Measurements from ENCODE around the gene KLHL3. TPM values are rescaled to one million over a fixed set of nuclear protein-coding genes. Genes with fewer than 3 reads are reported as not detected.

The KLHL3 gene
- total RNA-seq, 5 donors from 2014 or later (not counting 1 experiment from before 2014, with no cell fraction given), result 15.1 to 28.0 (median 26.5) TPM

DNA sequence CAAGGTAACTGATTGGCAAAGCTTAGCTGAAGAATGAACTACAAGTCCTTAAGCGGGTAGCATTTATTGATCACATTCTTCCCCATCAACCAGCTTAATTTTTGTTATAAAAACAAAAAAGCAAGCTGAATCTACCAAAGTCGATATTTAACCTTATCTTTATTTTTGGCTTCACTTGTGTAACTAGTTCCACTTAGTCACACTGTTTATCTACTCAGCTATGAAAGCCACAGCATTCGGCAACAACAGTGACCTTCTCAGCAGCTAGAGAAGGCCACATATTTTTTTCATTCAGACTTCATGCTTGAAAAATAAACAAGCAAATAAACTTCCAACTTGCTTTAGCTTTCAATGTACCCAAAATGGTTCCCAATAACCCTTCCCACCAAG, 69.4 kb downstream of the KLHL3 start:
- H3K36me3 ChIP-seq (ENCODE audit: control insufficient read depth in 2 of 2, extremely low read depth in 1 of 2, insufficient read depth in 1 of 2, low read length in 1 of 2), result no peaks in the 10 kb centered on the region
- H3K9me3 ChIP-seq, result no peaks in the 10 kb centered on the region
- H3K36me3 Mint-ChIP-seq, result peaks cover 24% of the 10 kb centered on the region
- peak overlapping the region; percentile 65 to 85 for H3K27ac Mint-ChIP-seq
- no peak overlapping the region for H3K4me3 Mint-ChIP-seq
- ATAC-seq (replicated peaks in 1 of 4) (peak in 3 of 4 experiments; percentile 45 to 49 (median 48)), DNase-seq (no peak)
- ChIA-PET POLR2A (no interaction called here), CTCF (interaction anchor here (0.5 to 2.6 kb wide), 11 partner anchors 26 to 372 kb away, joined by 3 to 31 read pairs (median 3); partner anchors contain the start of gene KLHL3 (in 1 of the 2))
- no peak overlapping the region for H3K4me3 ChIP-seq (ENCODE audit: control insufficient read depth in 1 of 2, extremely low read depth in 1 of 2, low read length in 1 of 2)
- H3K4me1 Mint-ChIP-seq, result peaks cover 15 to 29% (median 25%) of the 10 kb centered on the region in 3 donors
- H3K4me1 ChIP-seq (ENCODE audit: control insufficient read depth in 1 of 2, extremely low read depth in 1 of 2, insufficient read depth in 2 of 2, low read length in 2 of 2), result peaks cover 4 to 6% of the 10 kb centered on the region in 2 experiments
- no peaks in the 10 kb centered on the region for H3K27me3 Mint-ChIP-seq
- WGBS (ENCODE audit: insufficient coverage), result 58% methylated on average over 3 of the region's 3 CpGs
- no peaks in the 10 kb centered on the region for H3K27me3 ChIP-seq (replicated peaks in 1 of 2; ENCODE audit: control insufficient read depth in 2 of 2, extremely low read depth in 1 of 2, insufficient read depth in 2 of 2, low read length in 1 of 2)
- H3K9me3 Mint-ChIP-seq, result no peaks in the 10 kb centered on the region
- no peak overlapping the region for H3K27ac ChIP-seq (ENCODE audit: low read length)

GRCh38 chr5:137665678-137666460, 70.0 kb downstream of the KLHL3 start:
- no peak overlapping the region for H3K27ac ChIP-seq (ENCODE audit: low read length)
- peak; percentile 5 to 65 (median 24) for DNase-seq
- no peaks in the 10 kb centered on the region for H3K9me3 ChIP-seq
- ChIA-PET CTCF (interaction anchor here (0.5 to 2.6 kb wide), 10 partner anchors 27 to 204 kb away, joined by 3 to 31 read pairs (median 4); partner anchors contain the start of gene KLHL3 (in 1 of the 2)), POLR2A (no interaction called here)
- no peaks in the 10 kb centered on the region for H3K27me3 ChIP-seq (replicated peaks in 1 of 2; ENCODE audit: control insufficient read depth in 2 of 2, extremely low read depth in 1 of 2, insufficient read depth in 2 of 2, low read length in 1 of 2)
- H3K4me1 ChIP-seq (ENCODE audit: control insufficient read depth in 1 of 2, extremely low read depth in 1 of 2, insufficient read depth in 2 of 2, low read length in 2 of 2), result peaks cover 4 to 6% of the 10 kb centered on the region in 2 experiments
- ATAC-seq (replicated peaks in 1 of 4), result peak; percentile 100
- Mint-ChIP-seq H3K9me3 (no peaks in the 10 kb centered on the region), H3K4me3 (no peak overlapping the region), H3K27me3 (no peaks in the 10 kb centered on the region), H3K36me3 (peaks cover 19% of the 10 kb centered on the region), H3K27ac (peak overlapping the region; percentile 65 to 85), H3K4me1 (peaks cover 15 to 30% (median 26%) of the 10 kb centered on the region in 3 donors)
- H3K4me3 ChIP-seq (ENCODE audit: control insufficient read depth in 1 of 2, extremely low read depth in 1 of 2, low read length in 1 of 2), result no peak overlapping the region
- 0% methylated on average over 1 of the region's 3 CpGs for WGBS (ENCODE audit: insufficient coverage)
- H3K36me3 ChIP-seq (ENCODE audit: control insufficient read depth in 2 of 2, extremely low read depth in 1 of 2, insufficient read depth in 1 of 2, low read length in 1 of 2), result no peaks in the 10 kb centered on the region

- ATAC-seq (replicated peaks in 1 of 4) (peak; percentile 86 to 98 (median 92)), DNase-seq (peak; percentile 36 to 84 (median 65))
- Mint-ChIP-seq H3K36me3 (peaks cover 23% of the 10 kb centered on the region), H3K27ac (no peak overlapping the region), H3K27me3 (no peaks in the 10 kb centered on the region), H3K4me3 (no peak overlapping the region), H3K4me1 (peaks cover 10 to 18% (median 13%) of the 10 kb centered on the region in 3 donors), H3K9me3 (no peaks in the 10 kb centered on the region)
- Histone ChIP-seq H3K36me3 (ENCODE audit: control insufficient read depth in 2 of 2, extremely low read depth in 1 of 2, insufficient read depth in 1 of 2, low read length in 1 of 2) (peaks cover 3 to 16% of the 10 kb centered on the region in 2 donors), H3K4me3 (ENCODE audit: control insufficient read depth in 1 of 2, extremely low read depth in 1 of 2, low read length in 1 of 2) (no peak overlapping the region), H3K27ac (ENCODE audit: low read length) (no peak overlapping the region), H3K4me1 (ENCODE audit: control insufficient read depth in 1 of 2, extremely low read depth in 1 of 2, insufficient read depth in 2 of 2, low read length in 2 of 2) (no peaks in the 10 kb centered on the region), H3K27me3 (replicated peaks in 1 of 2; ENCODE audit: control insufficient read depth in 2 of 2, extremely low read depth in 1 of 2, insufficient read depth in 2 of 2, low read length in 1 of 2) (no peaks in the 10 kb centered on the region), H3K9me3 (no peaks in the 10 kb centered on the region)
- 16% methylated on average over 5 of the region's 6 CpGs for WGBS (ENCODE audit: insufficient coverage)
- ChIA-PET CTCF (interaction anchor here (0.6 to 6.0 kb wide), 26 partner anchors 9 to 792 kb away, joined by 3 to 229 read pairs (median 4); partner anchors contain the start of gene KLHL3 (in 1 of the 2)), POLR2A (interaction anchor here in 1 of 2 donors (0.6 kb wide), 1 partner anchor 91 kb away, joined by 6 read pairs; no protein-coding TSS in a partner anchor)
Measured at GRCh38 chr5:137660349-137660817, 75.5 kb downstream of the KLHL3 start.

DNA sequence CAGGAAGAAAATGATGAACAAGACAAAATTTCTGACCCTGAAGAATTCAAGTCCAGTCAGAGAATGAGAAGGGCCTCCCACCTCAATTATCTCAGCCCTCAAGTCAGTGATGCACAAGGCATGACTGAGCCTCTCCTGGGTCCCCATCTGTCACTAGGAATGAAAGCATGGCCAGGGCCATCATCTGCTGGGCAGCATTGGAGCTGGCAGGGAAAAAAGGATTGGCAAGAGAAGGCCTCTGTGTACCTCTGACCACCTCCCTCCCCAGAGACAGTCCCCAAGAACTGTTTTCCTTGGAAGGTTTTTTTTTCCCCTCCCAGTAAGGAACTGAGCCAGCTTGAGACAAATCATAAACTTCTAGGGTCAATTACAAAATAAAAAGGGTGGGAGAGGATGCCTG, 76.7 kb downstream of the KLHL3 start:
- H3K4me1 Mint-ChIP-seq, result peaks cover 10 to 15% (median 11%) of the 10 kb centered on the region in 3 donors

GRCh38 chr5:137658324-137658723, 77.6 kb downstream of the KLHL3 start:
- Mint-ChIP-seq H3K36me3 (peaks cover 29% of the 10 kb centered on the region), H3K9me3 (no peaks in the 10 kb centered on the region), H3K27ac (no peak overlapping the region), H3K4me3 (no peak overlapping the region), H3K4me1 (peaks cover 10 to 15% (median 11%) of the 10 kb centered on the region in 3 donors), H3K27me3 (no peaks in the 10 kb centered on the region)
- Histone ChIP-seq H3K27me3 (replicated peaks in 1 of 2; ENCODE audit: control insufficient read depth in 2 of 2, extremely low read depth in 1 of 2, insufficient read depth in 2 of 2, low read length in 1 of 2) (no peaks in the 10 kb centered on the region), H3K9me3 (no peaks in the 10 kb centered on the region), H3K27ac (ENCODE audit: low read length) (no peak overlapping the region), H3K4me3 (ENCODE audit: control insufficient read depth in 1 of 2, extremely low read depth in 1 of 2, low read length in 1 of 2) (no peak overlapping the region), H3K36me3 (ENCODE audit: control insufficient read depth in 2 of 2, extremely low read depth in 1 of 2, insufficient read depth in 1 of 2, low read length in 1 of 2) (peaks cover 3 to 16% of the 10 kb centered on the region in 2 donors), H3K4me1 (ENCODE audit: control insufficient read depth in 1 of 2, extremely low read depth in 1 of 2, insufficient read depth in 2 of 2, low read length in 2 of 2) (no peaks in the 10 kb centered on the region)
- ATAC-seq (replicated peaks in 1 of 4) (no peak), DNase-seq (no peak)
- WGBS (ENCODE audit: insufficient coverage), result no CpG with 5 or more reads among the region's 1 CpG
- ChIA-PET POLR2A (interaction anchor here in 1 of 2 donors (1.7 kb wide), 1 partner anchor 84 kb away, joined by 5 read pairs; no protein-coding TSS in a partner anchor), CTCF (interaction anchor here (0.5 to 6.0 kb wide), 5 partner anchors 84 to 1501 kb away, joined by 3 to 229 read pairs (median 6); no protein-coding TSS in a partner anchor)

More for the DNA sequence above, 76.7 kb downstream of the KLHL3 start:
- Histone ChIP-seq H3K4me3 (ENCODE audit: control insufficient read depth in 1 of 2, extremely low read depth in 1 of 2, low read length in 1 of 2) (no peak overlapping the region), H3K9me3 (no peaks in the 10 kb centered on the region), H3K27ac (ENCODE audit: low read length) (no peak overlapping the region), H3K4me1 (ENCODE audit: control insufficient read depth in 1 of 2, extremely low read depth in 1 of 2, insufficient read depth in 2 of 2, low read length in 2 of 2) (no peaks in the 10 kb centered on the region), H3K27me3 (replicated peaks in 1 of 2; ENCODE audit: control insufficient read depth in 2 of 2, extremely low read depth in 1 of 2, insufficient read depth in 2 of 2, low read length in 1 of 2) (no peaks in the 10 kb centered on the region), H3K36me3 (ENCODE audit: control insufficient read depth in 2 of 2, extremely low read depth in 1 of 2, insufficient read depth in 1 of 2, low read length in 1 of 2) (peaks cover 3 to 16% of the 10 kb centered on the region in 2 donors)
- Mint-ChIP-seq H3K36me3 (peaks cover 29% of the 10 kb centered on the region), H3K27ac (no peak overlapping the region), H3K27me3 (no peaks in the 10 kb centered on the region), H3K4me3 (no peak overlapping the region), H3K9me3 (no peaks in the 10 kb centered on the region)
- ChIA-PET CTCF (interaction anchor here (0.6 to 6.0 kb wide), 7 partner anchors 10 to 1500 kb away, joined by 3 to 229 read pairs (median 4); no protein-coding TSS in a partner anchor), POLR2A (interaction anchor here in 1 of 2 donors (1.7 kb wide), 1 partner anchor 83 kb away, joined by 5 read pairs; no protein-coding TSS in a partner anchor)
- ATAC-seq (replicated peaks in 1 of 4), result no peak
- no peak for DNase-seq

GRCh38 chr5:137657073-137657472, 78.8 kb downstream of the KLHL3 start:
- Histone ChIP-seq H3K27me3 (replicated peaks in 1 of 2; ENCODE audit: control insufficient read depth in 2 of 2, extremely low read depth in 1 of 2, insufficient read depth in 2 of 2, low read length in 1 of 2) (no peaks in the 10 kb centered on the region), H3K36me3 (ENCODE audit: control insufficient read depth in 2 of 2, extremely low read depth in 1 of 2, insufficient read depth in 1 of 2, low read length in 1 of 2) (peaks cover 3 to 16% of the 10 kb centered on the region in 2 donors), H3K27ac (ENCODE audit: low read length) (no peak overlapping the region), H3K4me3 (ENCODE audit: control insufficient read depth in 1 of 2, extremely low read depth in 1 of 2, low read length in 1 of 2) (no peak overlapping the region), H3K4me1 (ENCODE audit: control insufficient read depth in 1 of 2, extremely low read depth in 1 of 2, insufficient read depth in 2 of 2, low read length in 2 of 2) (no peaks in the 10 kb centered on the region), H3K9me3 (no peaks in the 10 kb centered on the region)
- H3K27ac Mint-ChIP-seq, result no peak overlapping the region
- WGBS (ENCODE audit: insufficient coverage), result 80% methylated on average over 1 of the region's 3 CpGs
- peaks cover 10 to 14% (median 11%) of the 10 kb centered on the region in 3 donors for H3K4me1 Mint-ChIP-seq
- H3K36me3 Mint-ChIP-seq, result peaks cover 32% of the 10 kb centered on the region
- H3K4me3 Mint-ChIP-seq, result no peak overlapping the region
- DNase-seq (no peak), ATAC-seq (replicated peaks in 1 of 4) (no peak)
- H3K27me3 Mint-ChIP-seq, result no peaks in the 10 kb centered on the region
- H3K9me3 Mint-ChIP-seq, result no peaks in the 10 kb centered on the region
- ChIA-PET POLR2A (no interaction called here), CTCF (interaction anchor here in 1 of 2 donors (6.0 kb wide), 1 partner anchor 85 kb away, joined by 109 read pairs; no protein-coding TSS in a partner anchor)
